Ovary (tissue), 3 donors: ENCODE data around the gene GATD1.

Source experiments
- CTCF ChIP-seq, 3 donors: fragments of 450-650 bp in 2 of 3; fragments of 200-600 bp in 1 of 3; IDR thresholded peaks; one replicate each; pipeline versions ENCODE4 v1.5.1 to v1.8.0; 2016 to 2022; ENCODE audit warnings: antibody characterized with exemption in 3 of 3, mild to moderate bottlenecking in 1 of 3
- EP300 ChIP-seq: sonication (generic); formaldehyde crosslinking; IDR thresholded peaks from one replicate; pipeline ENCODE4 v1.6.1; 2017; ENCODE audit warnings: antibody characterized with exemption
- POLR2A ChIP-seq: fragments of 450-650 bp; IDR thresholded peaks from one replicate; pipeline ENCODE4 v1.6.1; 2017; ENCODE audit warnings: antibody characterized with exemption, mild to moderate bottlenecking, moderate library complexity
- donor health status: DM: no; HTN: no; CAD: no.

GRCh38 chr11:727281-727701 is 50.0 kb downstream of the GATD1 start:
- no peak for TF ChIP-seq CTCF (IDR thresholded peaks at IDR 0.05)
- TF ChIP-seq POLR2A: no peak
- TF ChIP-seq EP300: no peak
